ENCODE data around the gene BANK1. TPM values are rescaled to one million over a fixed set of nuclear protein-coding genes. Genes with fewer than 3 reads are reported as not detected.

Gene BANK1
- total and polyA plus RNA-seq, 2 of the 8 experiments (the other 6 are each of a cell fraction or from before 2014, with no cell fraction given) = 0.59 to 0.93 TPM

GRCh38 chr4:101864660-101865059, 74.1 kb downstream of the BANK1 start (continued):
- no peak for TF ChIP-seq POLR2AphosphoS5 (IDR thresholded peaks at IDR 0.05; ENCODE audit: low read depth, low read length)
